ENCODE data around the gene RHEB. TPM values are rescaled to one million over a fixed set of nuclear protein-coding genes. Genes with fewer than 3 reads are reported as not detected.
A peak's percentile ranks its signal among the peaks of the same experiment; 100 is the strongest.

Gene RHEB
- total RNA-seq, 2 experiments from 2014 or later: 82.8 to 85.1 TPM

- no peak for DNase-seq
- H3K4me3 Mint-ChIP-seq: no peak overlapping the region
- H3K9me3 Mint-ChIP-seq: no peaks in the 10 kb centered on the region
- ChIA-PET CTCF (interaction anchor here (1.7 kb wide), 1 partner anchor 158 kb away, joined by 3 read pairs; no protein-coding TSS in a partner anchor), POLR2A (interaction anchor here (1.1 kb wide), 1 partner anchor 19 kb away, joined by 3 read pairs; no protein-coding TSS in a partner anchor)
- H3K36me3 Mint-ChIP-seq (ENCODE audit: low read depth): peaks cover 80% of the 10 kb centered on the region
- peaks cover 58% of the 10 kb centered on the region for H3K4me1 Mint-ChIP-seq
- no peaks in the 10 kb centered on the region for H3K27me3 Mint-ChIP-seq
- peak overlapping the region; percentile 72 for H3K27ac Mint-ChIP-seq
Measured at GRCh38 chr7:151472644-151473380, 46.9 kb downstream of the RHEB start.

GRCh38 chr7:151470711-151471110 lies 49.0 kb downstream of the RHEB start:
- Mint-ChIP-seq H3K4me1 (peaks cover 58% of the 10 kb centered on the region), H3K4me3 (no peak overlapping the region), H3K27ac (no peak overlapping the region), H3K36me3 (ENCODE audit: low read depth) (peaks cover 84% of the 10 kb centered on the region), H3K9me3 (no peaks in the 10 kb centered on the region), H3K27me3 (no peaks in the 10 kb centered on the region)
- no peak for DNase-seq
- CTCF ChIA-PET: interaction anchor here (1.0 to 1.2 kb wide), 2 partner anchors 10 to 23 kb away, joined by 3 to 4 read pairs; no protein-coding TSS in a partner anchor
- POLR2A ChIA-PET: no interaction called here

DNA sequence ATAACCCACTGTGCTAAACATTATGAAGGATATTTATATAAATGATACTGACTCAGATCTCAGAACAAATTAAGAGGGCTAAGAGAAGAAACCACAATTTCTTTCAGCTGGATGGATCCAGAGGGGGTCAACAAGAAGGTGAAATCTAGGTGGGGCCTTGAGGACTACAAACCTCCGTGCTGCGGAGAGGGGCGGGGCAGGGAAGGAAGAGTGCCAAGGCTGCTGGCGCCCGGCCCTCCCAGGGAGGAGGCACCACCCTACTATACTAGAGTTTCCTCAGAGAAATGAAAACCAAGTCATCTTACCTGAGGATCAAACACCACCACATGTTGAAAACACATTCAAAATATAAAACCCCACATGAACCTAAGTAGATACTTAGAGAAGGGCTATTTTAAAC lies 50.4 kb downstream of the RHEB start:
- H3K27ac Mint-ChIP-seq: peak overlapping the region; percentile 28
- no peaks in the 10 kb centered on the region for H3K27me3 Mint-ChIP-seq
- H3K4me1 Mint-ChIP-seq: peaks cover 59% of the 10 kb centered on the region
- DNase-seq: no peak
- no peak overlapping the region for H3K4me3 Mint-ChIP-seq
- CTCF ChIA-PET: no interaction called here
- no peaks in the 10 kb centered on the region for H3K9me3 Mint-ChIP-seq
- POLR2A ChIA-PET: no interaction called here
- H3K36me3 Mint-ChIP-seq (ENCODE audit: low read depth): peaks cover 94% of the 10 kb centered on the region

DNA sequence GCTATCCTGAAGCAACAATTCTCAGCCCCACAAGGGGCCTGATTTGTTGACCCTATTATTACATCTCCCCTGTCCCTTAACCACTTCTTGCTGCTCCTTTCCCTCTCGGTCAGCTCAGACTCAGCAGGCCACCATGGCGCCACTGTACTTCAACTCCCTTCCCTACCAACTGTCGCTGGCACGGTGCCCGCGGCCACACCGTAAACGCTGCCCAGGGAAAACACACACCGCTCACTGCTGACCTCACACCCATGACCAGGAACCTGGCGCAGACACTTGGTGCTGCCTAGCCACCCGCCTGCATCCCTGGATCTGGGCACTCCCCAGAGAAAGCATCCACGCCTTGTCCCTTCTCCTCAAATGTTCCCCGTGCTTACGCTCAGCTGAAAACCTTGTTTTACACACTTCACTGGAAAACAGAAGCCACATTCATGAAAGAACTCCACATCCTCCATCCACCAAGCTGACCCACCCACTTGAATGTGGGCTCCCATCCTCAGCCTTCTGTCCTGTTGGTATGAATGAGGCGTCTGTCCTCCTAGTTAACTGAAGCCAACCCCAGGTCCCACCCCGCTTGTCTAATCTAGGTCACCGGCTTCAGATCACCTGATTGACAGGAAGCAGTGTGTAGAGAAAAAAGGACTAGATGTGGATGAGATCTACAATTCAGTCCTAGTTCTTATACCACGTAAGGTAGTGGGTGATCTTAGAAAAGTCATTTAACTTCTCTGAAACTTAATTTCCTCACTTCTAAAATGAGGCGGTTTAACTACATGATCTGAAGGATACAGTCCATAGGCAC lies 51.3 kb downstream of the RHEB start:
- no peak for DNase-seq
- POLR2A ChIA-PET: no interaction called here
- CTCF ChIA-PET: no interaction called here
- peak overlapping the region; percentile 29 for H3K27ac Mint-ChIP-seq
- H3K36me3 Mint-ChIP-seq (ENCODE audit: low read depth): peaks cover 94% of the 10 kb centered on the region
- no peaks in the 10 kb centered on the region for H3K27me3 Mint-ChIP-seq
- peaks cover 7% of the 10 kb centered on the region for H3K9me3 Mint-ChIP-seq
- H3K4me1 Mint-ChIP-seq: peaks cover 50% of the 10 kb centered on the region
- no peak overlapping the region for H3K4me3 Mint-ChIP-seq

- no peak overlapping the region for H3K4me3 Mint-ChIP-seq
- ChIA-PET CTCF (no interaction called here), POLR2A (no interaction called here)
- H3K36me3 Mint-ChIP-seq (ENCODE audit: low read depth): peaks cover 79% of the 10 kb centered on the region
- DNase-seq: no peak
- H3K27ac Mint-ChIP-seq: no peak overlapping the region
- H3K9me3 Mint-ChIP-seq: peaks cover 21% of the 10 kb centered on the region
- peaks cover 23% of the 10 kb centered on the region for H3K4me1 Mint-ChIP-seq
- peaks cover 5% of the 10 kb centered on the region for H3K27me3 Mint-ChIP-seq
Measured at GRCh38 chr7:151465169-151465568, 54.5 kb downstream of the RHEB start.

- ChIA-PET POLR2A (interaction anchor here (0.9 to 1.6 kb wide), 3 partner anchors 9 to 58 kb away, joined by 3 read pairs; partner anchors contain the start of gene RHEB), CTCF (interaction anchor here (1.2 kb wide), 1 partner anchor 14 kb away, joined by 3 read pairs; no protein-coding TSS in a partner anchor)
- Mint-ChIP-seq H3K4me1 (peaks cover 3% of the 10 kb centered on the region), H3K36me3 (ENCODE audit: low read depth) (peaks cover 51% of the 10 kb centered on the region), H3K9me3 (peaks cover 21% of the 10 kb centered on the region), H3K27ac (no peak overlapping the region), H3K27me3 (peaks cover 5% of the 10 kb centered on the region), H3K4me3 (no peak overlapping the region)
- no peak for DNase-seq
Measured at GRCh38 chr7:151462306-151462779, 57.4 kb downstream of the RHEB start.

GRCh38 chr7:151461942-151462230 lies 57.8 kb downstream of the RHEB start:
- POLR2A ChIA-PET: interaction anchor here (0.9 to 1.6 kb wide), 4 partner anchors 10 to 58 kb away, joined by 3 to 4 read pairs (median 3); partner anchors contain the start of gene RHEB
- Mint-ChIP-seq H3K36me3 (ENCODE audit: low read depth) (peaks cover 46% of the 10 kb centered on the region), H3K9me3 (peaks cover 21% of the 10 kb centered on the region)

DNA sequence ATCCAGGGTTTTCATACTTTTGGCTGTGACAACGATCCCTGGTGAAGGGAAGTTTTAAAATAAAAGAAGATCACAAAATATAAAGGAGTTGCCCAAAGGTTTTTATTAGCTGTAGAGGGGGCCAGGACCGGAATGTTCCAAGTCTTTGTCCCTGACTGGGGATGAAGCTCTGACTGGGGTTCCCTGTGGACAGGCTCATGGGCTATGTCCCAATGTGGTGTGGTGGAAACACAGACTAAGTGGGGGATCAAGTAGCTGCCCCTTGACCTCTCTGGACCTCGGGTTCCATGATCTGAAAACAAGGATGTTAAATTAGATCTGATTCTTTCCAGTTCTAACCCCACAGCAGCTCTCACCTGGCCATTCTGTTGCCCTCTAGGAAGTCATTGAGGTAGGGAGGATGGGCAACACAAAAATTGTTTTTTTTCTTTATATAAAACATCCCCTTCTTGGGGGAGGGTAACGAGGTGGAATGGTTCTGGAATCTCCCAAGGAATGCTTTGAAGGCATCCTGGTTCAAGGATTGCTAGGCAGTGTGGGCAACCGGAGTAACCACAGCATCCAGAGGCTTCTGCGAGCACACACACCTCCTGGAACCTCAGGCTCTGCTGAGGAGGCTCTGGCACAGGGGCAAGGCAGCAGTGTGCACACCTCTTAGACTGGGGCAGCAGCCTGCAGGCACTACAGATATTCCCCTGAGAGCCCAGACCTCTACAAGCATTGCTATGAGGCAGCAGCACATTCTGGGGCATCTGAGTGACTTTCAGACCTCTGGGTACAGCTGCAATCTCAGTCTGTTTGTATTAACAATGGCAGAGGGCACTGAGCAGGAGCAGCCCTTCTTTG lies 58.4 kb downstream of the RHEB start:
- H3K9me3 Mint-ChIP-seq: peaks cover 21% of the 10 kb centered on the region
- peaks cover 44% of the 10 kb centered on the region for H3K36me3 Mint-ChIP-seq (ENCODE audit: low read depth)
- POLR2A ChIA-PET: interaction anchor here (0.9 to 1.6 kb wide), 4 partner anchors 11 to 59 kb away, joined by 3 to 4 read pairs (median 3); partner anchors contain the start of gene RHEB
- peaks cover 5% of the 10 kb centered on the region for H3K27me3 Mint-ChIP-seq
- peaks cover 6% of the 10 kb centered on the region for H3K4me1 Mint-ChIP-seq
- H3K4me3 Mint-ChIP-seq: no peak overlapping the region
- DNase-seq: no peak
- H3K27ac Mint-ChIP-seq: no peak overlapping the region
- CTCF ChIA-PET: interaction anchor here (1.1 to 1.3 kb wide), 3 partner anchors 13 to 19 kb away, joined by 3 to 5 read pairs (median 3); no protein-coding TSS in a partner anchor

More at GRCh38 chr7:151461942-151462230, 57.8 kb downstream of the RHEB start:
- no peak overlapping the region for H3K4me3 Mint-ChIP-seq
- H3K27me3 Mint-ChIP-seq: peaks cover 5% of the 10 kb centered on the region
- no peak overlapping the region for H3K27ac Mint-ChIP-seq
- CTCF ChIA-PET: interaction anchor here (1.1 to 1.2 kb wide), 2 partner anchors 13 to 19 kb away, joined by 3 read pairs; no protein-coding TSS in a partner anchor
- no peak for DNase-seq
- peaks cover 6% of the 10 kb centered on the region for H3K4me1 Mint-ChIP-seq

DNA sequence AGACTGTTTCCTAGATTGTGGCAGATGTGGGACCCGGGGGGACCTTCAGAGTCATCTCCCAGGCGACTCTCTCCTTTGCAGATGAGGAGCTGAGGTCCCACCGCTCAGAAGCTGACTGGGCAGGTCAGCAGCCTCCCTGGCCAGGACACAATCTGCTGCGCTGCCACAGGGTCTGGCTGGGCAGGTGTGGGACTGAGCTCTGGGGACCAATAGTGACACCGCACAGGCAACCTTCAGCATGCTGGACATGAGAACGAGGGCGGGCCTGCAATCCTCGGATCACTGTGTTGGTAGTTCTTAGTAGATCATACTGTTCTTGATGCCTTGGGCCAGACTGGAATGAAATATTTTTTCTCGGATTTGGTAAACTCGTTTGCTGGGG lies 59.2 kb downstream of the RHEB start:
- Mint-ChIP-seq H3K4me1 (peaks cover 5% of the 10 kb centered on the region), H3K27me3 (peaks cover 5% of the 10 kb centered on the region), H3K27ac (no peak overlapping the region), H3K9me3 (peaks cover 21% of the 10 kb centered on the region), H3K4me3 (no peak overlapping the region), H3K36me3 (ENCODE audit: low read depth) (peaks cover 35% of the 10 kb centered on the region)
- CTCF ChIA-PET: interaction anchor here (1.1 to 1.3 kb wide), 2 partner anchors 12 to 18 kb away, joined by 3 to 5 read pairs; no protein-coding TSS in a partner anchor
- no peak for DNase-seq
- POLR2A ChIA-PET: no interaction called here

DNA sequence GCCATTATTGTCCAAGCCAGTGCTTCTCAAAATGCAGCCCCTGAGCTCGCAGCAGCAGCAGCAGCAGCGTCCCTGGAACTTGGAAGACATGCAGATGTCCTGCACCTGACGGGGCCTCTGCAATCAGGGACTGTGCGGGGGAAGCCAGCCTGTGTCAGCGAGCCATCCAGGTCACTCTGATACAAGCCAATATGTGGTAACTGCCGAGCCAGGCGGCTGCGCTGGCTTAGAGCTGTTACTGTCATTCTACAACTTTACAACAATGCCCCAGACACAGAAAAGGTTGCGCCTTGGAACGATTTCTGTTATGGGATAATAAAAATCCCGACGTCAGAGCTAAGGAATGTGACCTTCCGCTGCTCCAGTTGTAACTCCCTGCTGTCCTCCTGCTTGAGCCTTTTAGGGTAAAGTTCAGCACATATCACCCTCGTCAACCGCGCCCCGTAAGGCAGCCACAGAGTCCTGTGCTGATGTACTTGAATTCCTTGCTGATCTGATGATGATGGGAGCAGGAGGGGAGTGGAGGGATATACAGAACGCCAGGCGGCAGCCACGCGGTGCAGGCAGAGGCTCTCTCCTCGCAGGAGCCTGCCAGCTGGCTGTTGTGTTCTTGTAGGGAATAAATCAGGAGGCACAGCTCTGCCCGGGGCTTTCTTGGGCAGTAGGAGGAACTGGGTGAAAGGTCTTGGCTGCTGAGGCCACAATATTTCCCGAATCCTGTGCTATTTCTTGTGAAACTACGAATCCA lies 59.8 kb downstream of the RHEB start:
- CTCF ChIA-PET: interaction anchor here (1.3 kb wide), 1 partner anchor 12 kb away, joined by 5 read pairs; no protein-coding TSS in a partner anchor
- H3K36me3 Mint-ChIP-seq (ENCODE audit: low read depth): peaks cover 30% of the 10 kb centered on the region
- peaks cover 5% of the 10 kb centered on the region for H3K27me3 Mint-ChIP-seq
- peaks cover 21% of the 10 kb centered on the region for H3K9me3 Mint-ChIP-seq
- peaks cover 3% of the 10 kb centered on the region for H3K4me1 Mint-ChIP-seq
- POLR2A ChIA-PET: no interaction called here
- no peak overlapping the region for H3K27ac Mint-ChIP-seq
- H3K4me3 Mint-ChIP-seq: no peak overlapping the region
- peak; percentile 13 for DNase-seq

- peaks cover 6% of the 10 kb centered on the region for H3K9me3 Mint-ChIP-seq
- peaks cover 3% of the 10 kb centered on the region for H3K4me1 Mint-ChIP-seq
- ChIA-PET POLR2A (no interaction called here), CTCF (interaction anchor here (1.8 kb wide), 1 partner anchor 8 kb away, joined by 7 read pairs; no protein-coding TSS in a partner anchor)
- H3K27me3 Mint-ChIP-seq: peaks cover 5% of the 10 kb centered on the region
- no peak overlapping the region for H3K27ac Mint-ChIP-seq
- peaks cover 9% of the 10 kb centered on the region for H3K36me3 Mint-ChIP-seq (ENCODE audit: low read depth)
- no peak overlapping the region for H3K4me3 Mint-ChIP-seq
- DNase-seq: no peak
Measured at GRCh38 chr7:151457534-151457933, 62.2 kb downstream of the RHEB start.

DNA sequence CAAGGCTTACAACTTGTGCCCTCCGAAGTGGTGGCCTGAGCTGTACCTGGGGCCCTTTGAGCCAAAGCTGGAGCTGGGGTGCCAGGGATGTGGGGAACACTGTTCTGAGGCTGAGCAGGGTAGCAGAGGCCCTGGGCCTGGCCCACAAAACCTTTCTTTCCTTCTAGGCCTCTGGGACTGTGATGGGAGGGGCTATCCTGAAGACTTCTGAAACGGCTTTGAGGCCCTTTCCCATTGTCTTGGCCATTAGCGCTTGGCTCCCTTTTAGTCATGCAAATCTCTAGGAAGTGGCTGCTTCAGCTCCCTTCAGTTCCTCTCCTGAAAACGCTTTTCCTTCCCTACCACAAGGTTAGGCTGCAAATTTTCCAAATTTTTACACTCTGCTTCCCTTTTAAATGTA lies 62.9 kb downstream of the RHEB start:
- DNase-seq: peak; percentile 8
- Mint-ChIP-seq H3K4me3 (no peak overlapping the region), H3K36me3 (ENCODE audit: low read depth) (peaks cover 1% of the 10 kb centered on the region), H3K4me1 (peaks cover 3% of the 10 kb centered on the region), H3K27ac (no peak overlapping the region), H3K27me3 (peaks cover 8% of the 10 kb centered on the region), H3K9me3 (no peaks in the 10 kb centered on the region)
- CTCF ChIA-PET: interaction anchor here (0.8 to 1.8 kb wide), 2 partner anchors 8 to 13 kb away, joined by 3 to 7 read pairs; no protein-coding TSS in a partner anchor
- POLR2A ChIA-PET: no interaction called here
